Mesenchymal stem cell (in vitro differentiated cells and primary cell): Measurements from ENCODE around the gene TTC33.

ENCODE experiments used
- DNase-seq: peaks from one replicate; pipeline ENCODE4 v3.0.0-alpha.2; 2013
- H2AFZ ChIP-seq: one replicate; pipeline ENCODE4 v1.6.1; 2013; ENCODE audit warnings: low read depth, mild to moderate bottlenecking, control low read depth, inconsistent platforms, low read length, moderate library complexity
- H2AK5ac ChIP-seq: 2 replicates; pipeline ENCODE4 v1.6.1; 2013; ENCODE audit warnings: low read length, moderate library complexity, mild to moderate bottlenecking, inconsistent platforms; ENCODE audit not compliant: severe bottlenecking
- H2BK120ac ChIP-seq: one replicate; pipeline ENCODE4 v1.6.1; 2013; ENCODE audit warnings: low read depth, mild to moderate bottlenecking, inconsistent platforms, low read length, moderate library complexity
- H2BK12ac ChIP-seq, 2 experiments: one replicate each; pipeline ENCODE4 v1.6.1; 2013; ENCODE audit warnings: inconsistent platforms in 2 of 2, low read length in 2 of 2, mild to moderate bottlenecking in 2 of 2, moderate library complexity in 2 of 2, control low read depth in 1 of 2
- H2BK15ac ChIP-seq: one replicate; pipeline ENCODE4 v1.6.1; 2013; ENCODE audit warnings: mild to moderate bottlenecking, low read depth, inconsistent platforms; ENCODE audit not compliant: poor library complexity, severe bottlenecking
- H2BK5ac ChIP-seq: 2 replicates; pipeline ENCODE4 v1.6.1; 2013; ENCODE audit warnings: low read depth, mild to moderate bottlenecking, low read length, control low read depth, inconsistent platforms; ENCODE audit not compliant: poor library complexity, severe bottlenecking
- H3K14ac ChIP-seq, 2 experiments: one replicate each; pipeline ENCODE4 v1.6.1; 2013; ENCODE audit warnings: inconsistent platforms in 2 of 2, low read length in 2 of 2, control low read depth in 1 of 2, mild to moderate bottlenecking in 1 of 2, moderate library complexity in 1 of 2
- H3K18ac ChIP-seq, 2 experiments: one replicate each; pipeline ENCODE4 v1.6.1; 2013; ENCODE audit warnings: inconsistent platforms in 2 of 2, low read length in 2 of 2, control low read depth in 1 of 2, low read depth in 1 of 2, mild to moderate bottlenecking in 1 of 2
- H3K23ac ChIP-seq, 2 experiments: one replicate each; pipeline ENCODE4 v1.6.1; 2013; ENCODE audit warnings: inconsistent platforms in 2 of 2, low read length in 2 of 2, mild to moderate bottlenecking in 2 of 2, moderate library complexity in 2 of 2, control low read depth in 1 of 2
- H3K27ac ChIP-seq: 2 replicates; pipeline ENCODE4 v1.5.1; 2013; ENCODE audit warnings: mild to moderate bottlenecking, moderate library complexity, low read length, control low read depth, inconsistent platforms; ENCODE audit not compliant: poor library complexity, severe bottlenecking
- H3K27me3 ChIP-seq, 2 experiments: 2 replicates each; pipeline versions ENCODE4 v1.6.1 to v1.7.0; 2013; ENCODE audit warnings: low read length in 2 of 2, mild to moderate bottlenecking in 2 of 2, moderate library complexity in 2 of 2, control low read depth in 1 of 2, inconsistent platforms in 1 of 2; ENCODE audit not compliant: control insufficient read depth in 1 of 2, insufficient read depth in 1 of 2
- H3K36me3 ChIP-seq, 2 experiments: 2 replicates each; pipeline versions ENCODE4 v1.6.1 to v1.7.0; 2013; ENCODE audit warnings: low read length in 2 of 2, control low read depth in 1 of 2, inconsistent platforms in 1 of 2, low read depth in 1 of 2, mild to moderate bottlenecking in 1 of 2; ENCODE audit not compliant: insufficient read depth in 2 of 2, control insufficient read depth in 1 of 2
- H3K4ac ChIP-seq, 2 experiments: one replicate each; pipeline ENCODE4 v1.6.1; 2013; ENCODE audit warnings: inconsistent platforms in 2 of 2, low read length in 2 of 2, mild to moderate bottlenecking in 2 of 2, moderate library complexity in 2 of 2, control low read depth in 1 of 2, low read depth in 1 of 2
- H3K4me1 ChIP-seq: 2 replicates; pipeline ENCODE4 v1.6.1; 2013; ENCODE audit warnings: low read depth, low read length, control low read depth; ENCODE audit not compliant: control insufficient read depth, insufficient read depth
- H3K4me2 ChIP-seq: 2 replicates; pipeline ENCODE4 v1.6.1; 2013; ENCODE audit warnings: low read length, mild to moderate bottlenecking, inconsistent platforms; ENCODE audit not compliant: poor library complexity, severe bottlenecking
- H3K4me3 ChIP-seq, 2 experiments: 2 replicates each; pipeline versions ENCODE4 v1.5.1 to v1.7.0; 2013; ENCODE audit warnings: low read length in 2 of 2, mild to moderate bottlenecking in 2 of 2, control low read depth in 1 of 2, low read depth in 1 of 2; ENCODE audit not compliant: insufficient read depth in 1 of 2
- H3K79me1 ChIP-seq: replicated peaks from 2 replicates; pipeline ENCODE4 v1.6.1; 2013; ENCODE audit warnings: mild to moderate bottlenecking, control low read depth, low read length, inconsistent platforms; ENCODE audit not compliant: poor library complexity, severe bottlenecking
- H3K9ac ChIP-seq: 2 replicates; pipeline ENCODE4 v1.7.0; 2013; ENCODE audit warnings: mild to moderate bottlenecking, low read length, moderate library complexity
- H3K9me3 ChIP-seq: 2 replicates; pipeline ENCODE4 v1.7.0; 2013; ENCODE audit warnings: mild to moderate bottlenecking, low read length; ENCODE audit not compliant: control insufficient read depth
- H4K8ac ChIP-seq: one replicate; pipeline ENCODE4 v1.6.1; 2013; ENCODE audit warnings: inconsistent platforms, mild to moderate bottlenecking, low read length, moderate library complexity
- H4K91ac ChIP-seq: one replicate; pipeline ENCODE4 v1.6.1; 2013; ENCODE audit warnings: mild to moderate bottlenecking, low read length, inconsistent platforms
- WGBS: methylation state at CpG from one replicate; pipeline ENCODE4 v1.1.7; 2013; ENCODE audit warnings: mixed read lengths; 5-methylcytosine and 5-hydroxymethylcytosine counted together

Gene TTC33

DNA sequence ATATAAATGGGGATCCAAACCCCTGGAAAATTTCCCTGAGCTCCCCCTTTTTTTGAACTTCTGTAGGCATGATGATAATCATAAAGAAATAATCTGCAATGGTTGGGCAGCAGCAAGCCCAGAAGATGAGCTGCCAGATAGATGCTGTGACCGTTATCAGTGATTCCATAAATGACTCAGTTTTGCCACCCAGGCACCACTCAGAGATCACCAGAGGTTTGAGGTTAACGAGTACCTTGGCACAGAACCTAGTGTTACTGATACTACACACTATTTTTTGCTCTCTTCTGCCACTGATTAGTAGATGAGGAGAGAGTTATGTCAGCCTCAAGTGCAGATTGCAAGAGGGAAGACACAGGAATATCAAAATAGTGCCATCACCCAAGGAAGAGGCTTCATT, 275.4 kb downstream of the TTC33 start:
- DNase-seq = no peak
- Histone ChIP-seq H3K23ac (no peak overlapping the region), H3K9ac (no peak overlapping the region), H3K4ac (no peak overlapping the region), H2BK120ac (no peak overlapping the region), H2AFZ (no peak overlapping the region), H4K91ac (no peak overlapping the region), H3K9me3 (no peaks in the 10 kb centered on the region), H2BK15ac (no peak overlapping the region), H3K14ac (no peak overlapping the region), H2BK5ac (no peak overlapping the region), H3K4me2 (no peak overlapping the region), H3K4me3 (no peak overlapping the region), H3K79me1 (no peaks in the 10 kb centered on the region), H3K27me3 (no peaks in the 10 kb centered on the region), H3K18ac (no peak overlapping the region), H2AK5ac (no peak overlapping the region), H3K27ac (no peak overlapping the region), H4K8ac (no peak overlapping the region), H3K36me3 (no peaks in the 10 kb centered on the region), H3K4me1 (no peaks in the 10 kb centered on the region), H2BK12ac (no peak overlapping the region)
- 51% methylated on average over 2 of the region's 2 CpGs for WGBS

DNA sequence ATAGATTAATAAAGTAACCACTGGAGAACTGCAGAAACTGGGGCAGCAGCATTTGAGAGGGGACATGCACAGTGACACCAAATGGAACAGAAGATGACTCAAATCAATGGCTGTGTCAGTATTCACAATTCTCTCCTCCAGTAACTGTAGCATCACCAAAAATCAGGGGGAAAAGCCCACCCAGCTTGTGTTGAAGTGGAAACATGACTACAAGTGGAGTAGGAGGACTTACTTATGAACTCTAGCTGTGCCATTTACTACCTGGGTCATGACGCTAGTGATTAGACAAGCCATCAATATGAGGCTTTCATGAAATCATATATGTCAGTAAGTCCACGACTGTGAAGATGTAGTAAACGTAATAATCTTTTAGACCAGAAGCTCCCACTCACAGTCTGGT, 275.8 kb downstream of the TTC33 start:
- Histone ChIP-seq H3K4me1 (no peaks in the 10 kb centered on the region), H3K23ac (no peak overlapping the region)
- WGBS = 100% methylated on average over 1 of the region's 3 CpGs

DNA sequence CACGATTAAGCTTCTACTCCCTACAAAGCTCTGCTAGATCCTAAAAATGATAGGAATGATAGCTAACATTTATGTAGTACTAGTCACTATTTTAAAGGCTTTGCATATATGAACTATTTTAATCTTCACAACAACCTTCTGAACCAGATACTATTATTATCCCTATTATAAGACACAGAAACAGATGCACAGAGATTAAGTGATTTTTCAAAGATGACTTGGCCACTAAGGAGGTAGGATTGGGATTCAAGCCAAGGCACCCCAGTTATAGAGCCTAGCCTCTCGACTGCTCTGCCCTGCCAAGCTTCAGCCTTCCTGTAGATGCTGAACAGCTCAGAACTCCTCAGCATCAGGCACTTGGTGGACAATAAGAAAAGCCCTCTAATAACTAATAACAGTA, 277.0 kb downstream of the TTC33 start:
- no peaks in the 10 kb centered on the region for H3K79me1 ChIP-seq
- 83% methylated on average over 1 of the region's 2 CpGs for WGBS

More for the DNA sequence above, 275.8 kb downstream of the TTC33 start:
- H2AK5ac ChIP-seq = no peak overlapping the region
- no peak overlapping the region for H3K4ac ChIP-seq
- H3K79me1 ChIP-seq = no peaks in the 10 kb centered on the region
- H2BK120ac ChIP-seq = no peak overlapping the region
- no peak overlapping the region for H4K8ac ChIP-seq
- H3K9ac ChIP-seq = no peak overlapping the region
- H2AFZ ChIP-seq = no peak overlapping the region
- no peak overlapping the region for H3K4me2 ChIP-seq
- no peaks in the 10 kb centered on the region for H3K27me3 ChIP-seq
- H3K14ac ChIP-seq = no peak overlapping the region
- H3K27ac ChIP-seq = no peak overlapping the region
- H3K36me3 ChIP-seq = no peaks in the 10 kb centered on the region
- H4K91ac ChIP-seq = no peak overlapping the region
- H3K9me3 ChIP-seq = no peaks in the 10 kb centered on the region
- no peak overlapping the region for H2BK12ac ChIP-seq
- no peak overlapping the region for H2BK5ac ChIP-seq
- no peak overlapping the region for H3K4me3 ChIP-seq
- H3K18ac ChIP-seq = no peak overlapping the region
- DNase-seq = no peak
- H2BK15ac ChIP-seq = no peak overlapping the region

DNA sequence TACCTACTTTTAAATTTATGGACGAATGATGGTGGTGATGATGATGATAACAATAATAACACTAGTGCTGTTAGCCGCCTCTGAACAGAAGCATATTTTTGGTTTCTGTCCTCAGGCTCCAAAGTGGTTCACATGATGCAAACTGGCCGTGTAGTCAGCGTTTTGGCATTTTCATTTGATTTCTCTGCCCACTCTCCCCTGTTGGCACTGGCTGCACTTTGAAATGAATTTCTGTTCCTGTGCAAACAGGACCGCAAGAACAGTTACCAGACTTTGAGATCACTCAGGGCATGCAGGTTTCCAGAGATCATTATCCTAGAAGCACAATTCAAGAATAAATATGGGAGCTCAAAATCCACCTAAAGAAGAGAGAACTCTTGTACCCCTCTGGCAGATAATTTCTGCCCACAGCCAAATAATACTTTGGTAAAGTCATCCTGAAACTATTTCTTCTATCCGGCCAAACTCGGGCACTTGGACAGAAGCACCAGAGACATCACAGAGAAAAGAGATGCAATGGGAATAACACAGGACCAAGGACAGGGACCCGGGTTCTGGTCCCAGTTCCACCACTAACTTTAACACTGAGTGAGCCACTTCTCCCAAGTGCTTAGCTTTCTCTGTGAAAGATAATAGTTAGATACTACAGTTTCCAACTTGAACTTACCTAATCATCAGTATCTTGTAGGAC, 277.8 kb downstream of the TTC33 start:
- 80% methylated on average over 7 of the region's 8 CpGs for WGBS
- H2BK5ac ChIP-seq = no peak overlapping the region
- DNase-seq = no peak
- H2AK5ac ChIP-seq = no peak overlapping the region
- H2BK15ac ChIP-seq = no peak overlapping the region
- H2BK12ac ChIP-seq = no peak overlapping the region
- H3K14ac ChIP-seq = no peak overlapping the region
- H2AFZ ChIP-seq = no peak overlapping the region
- H3K4me3 ChIP-seq = no peak overlapping the region
- H2BK120ac ChIP-seq = no peak overlapping the region
- no peak overlapping the region for H4K8ac ChIP-seq
- H3K27ac ChIP-seq = no peak overlapping the region
- no peaks in the 10 kb centered on the region for H3K27me3 ChIP-seq
- no peaks in the 10 kb centered on the region for H3K79me1 ChIP-seq
- H3K36me3 ChIP-seq = no peaks in the 10 kb centered on the region
- H3K18ac ChIP-seq = no peak overlapping the region
- H3K4me1 ChIP-seq = no peaks in the 10 kb centered on the region
- no peaks in the 10 kb centered on the region for H3K9me3 ChIP-seq
- H3K9ac ChIP-seq = no peak overlapping the region
- H3K4ac ChIP-seq = no peak overlapping the region
- no peak overlapping the region for H3K23ac ChIP-seq
- no peak overlapping the region for H3K4me2 ChIP-seq
- no peak overlapping the region for H4K91ac ChIP-seq

More for the DNA sequence above, 277.0 kb downstream of the TTC33 start:
- H3K36me3 ChIP-seq = no peaks in the 10 kb centered on the region
- H3K4ac ChIP-seq = no peak overlapping the region
- H3K27ac ChIP-seq = no peak overlapping the region
- no peak overlapping the region for H3K23ac ChIP-seq
- no peak overlapping the region for H3K14ac ChIP-seq
- no peak overlapping the region for H3K9ac ChIP-seq
- DNase-seq = no peak
- H3K4me2 ChIP-seq = no peak overlapping the region
- no peak overlapping the region for H3K4me3 ChIP-seq
- H2BK120ac ChIP-seq = no peak overlapping the region
- H4K8ac ChIP-seq = no peak overlapping the region
- H2BK15ac ChIP-seq = no peak overlapping the region
- no peak overlapping the region for H4K91ac ChIP-seq
- H2BK5ac ChIP-seq = no peak overlapping the region
- no peaks in the 10 kb centered on the region for H3K4me1 ChIP-seq
- H3K18ac ChIP-seq = no peak overlapping the region
- H2BK12ac ChIP-seq = no peak overlapping the region
- no peaks in the 10 kb centered on the region for H3K9me3 ChIP-seq
- no peak overlapping the region for H2AK5ac ChIP-seq
- H2AFZ ChIP-seq = no peak overlapping the region
- no peaks in the 10 kb centered on the region for H3K27me3 ChIP-seq
